CD4-positive, CD25-positive, alpha-beta regulatory T cell (primary cell): Measurements from ENCODE around the gene TMEM245. TPM values are rescaled to one million over a fixed set of nuclear protein-coding genes. Genes with fewer than 3 reads are reported as not detected.
A peak's percentile ranks its signal among the peaks of the same experiment; 100 is the strongest.

Experiments
- ATAC-seq, 2 donors: fragments of 150-1000 bp; cut with Tn5 transposase; one replicate each; pipeline ENCODE4 v1.10.0; 2021; ENCODE audit warnings: low read depth in 2 of 2, moderate number of reproducible peaks in 2 of 2, moderate library complexity in 1 of 2
- DNase-seq, 3 donors: peaks; one replicate each; pipeline versions ENCODE4 v3.0.0 to v3.0.0-alpha.2; 2012 to 2022; ENCODE audit warnings: mixed read lengths in 1 of 3
- H3K27ac ChIP-seq: one replicate; pipeline ENCODE4 v1.7.0; 2013; ENCODE audit warnings: mild to moderate bottlenecking, low read length; ENCODE audit not compliant: insufficient read depth, poor library complexity, severe bottlenecking
- H3K27me3 ChIP-seq: one replicate; pipeline ENCODE4 v1.7.0; 2013; ENCODE audit warnings: low read length; ENCODE audit not compliant: control insufficient read depth, insufficient read depth
- H3K36me3 ChIP-seq: one replicate; pipeline ENCODE4 v1.7.0; 2013; ENCODE audit warnings: mild to moderate bottlenecking, low read length, moderate library complexity; ENCODE audit not compliant: control insufficient read depth, insufficient read depth
- H3K4me1 ChIP-seq: 2 replicates; pipeline ENCODE4 v1.7.0; 2013; ENCODE audit warnings: mild to moderate bottlenecking, low read length; ENCODE audit not compliant: insufficient read depth, control insufficient read depth, poor library complexity, severe bottlenecking
- H3K4me3 ChIP-seq: one replicate; pipeline ENCODE4 v1.7.0; 2013; ENCODE audit warnings: low read depth, mild to moderate bottlenecking, low read length, moderate library complexity
- H3K9me3 ChIP-seq, 2 experiments: 1 replicate in 1 of 2; 2 replicates in 1 of 2; pipeline ENCODE4 v1.7.0; 2013; ENCODE audit warnings: low read length in 2 of 2, mild to moderate bottlenecking in 1 of 2, moderate library complexity in 1 of 2; ENCODE audit not compliant: control insufficient read depth in 2 of 2
- H3K27ac Mint-ChIP-seq, 3 donors: one replicate each; pipeline ENCODE4 v1.8.0; 2020 to 2022; ENCODE audit warnings: mild to moderate bottlenecking in 3 of 3, mixed read lengths in 3 of 3, moderate library complexity in 2 of 3
- H3K27me3 Mint-ChIP-seq: one replicate; pipeline ENCODE4 v1.8.0; 2022; ENCODE audit warnings: mild to moderate bottlenecking, mixed read lengths
- H3K36me3 Mint-ChIP-seq: one replicate; pipeline ENCODE4 v1.8.0; 2020; ENCODE audit warnings: mixed read lengths
- H3K4me1 Mint-ChIP-seq, 4 donors: one replicate each; pipeline ENCODE4 v1.8.0; 2020 to 2022; ENCODE audit warnings: mixed read lengths in 4 of 4, mild to moderate bottlenecking in 1 of 4
- H3K4me3 Mint-ChIP-seq, 4 donors: one replicate each; pipeline ENCODE4 v1.8.0; 2020 to 2022; ENCODE audit warnings: mild to moderate bottlenecking in 4 of 4, mixed read lengths in 4 of 4, moderate library complexity in 3 of 4
- H3K9me3 Mint-ChIP-seq, 7 donors: one replicate each; pipeline ENCODE4 v1.8.0; 2020 to 2022; ENCODE audit warnings: mixed read lengths in 7 of 7, mild to moderate bottlenecking in 3 of 7, moderate library complexity in 2 of 7
- polyA plus RNA-seq, 4 donors: library from polyadenylated mRNA; unstranded; fragments of 300-500 nt; fragmentation: Illumina TruSeq; gene quantifications; one replicate each; pipeline ENCODE4 v1.2.3, GENCODE V29; 2021
- total RNA-seq: library from RNA; stranded (reverse); gene quantifications from one replicate; pipeline ENCODE4 v1.2.3, GENCODE V29; 2022

The TMEM245 gene
- total and polyA plus RNA-seq, 5 donors from 2014 or later = 22.6 to 36.9 (median 29.5) TPM

DNA sequence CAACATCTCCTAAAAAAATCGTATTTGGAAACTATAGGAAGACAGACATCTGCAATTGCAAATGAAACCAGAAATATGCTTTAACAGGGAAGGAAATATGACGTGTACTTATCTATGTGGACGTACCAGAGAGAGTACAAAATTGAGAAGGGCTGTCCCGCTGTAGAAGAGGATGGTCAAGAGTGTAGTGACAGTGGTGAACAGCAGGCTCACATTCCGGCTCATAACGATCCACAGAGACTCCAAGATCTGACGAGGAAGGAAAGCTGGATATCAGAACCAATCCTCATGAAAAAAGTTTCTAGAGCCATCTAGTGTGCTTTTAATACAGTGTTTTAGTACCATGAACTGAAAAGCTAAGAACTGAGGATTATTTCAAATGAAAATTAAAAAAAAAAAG, 69.3 kb downstream of the TMEM245 start:
- H3K27ac Mint-ChIP-seq = peak overlapping the region in 2 of 3 donors; percentile 28 to 37
- H3K27ac ChIP-seq = no peak overlapping the region

GRCh38 chr9:109048822-109049221, 70.9 kb downstream of the TMEM245 start:
- H3K27me3 ChIP-seq = no peaks in the 10 kb centered on the region
- no peak for DNase-seq
- H3K36me3 Mint-ChIP-seq = peaks cover 75% of the 10 kb centered on the region
- H3K27me3 Mint-ChIP-seq = no peaks in the 10 kb centered on the region
- no peak overlapping the region for H3K4me3 ChIP-seq
- no peaks in the 10 kb centered on the region for H3K9me3 ChIP-seq
- H3K27ac Mint-ChIP-seq = peak overlapping the region in 1 of 3 donors; percentile 32
- H3K36me3 ChIP-seq = peaks cover 91% of the 10 kb centered on the region
- no peak overlapping the region for H3K4me3 Mint-ChIP-seq
- no peak for ATAC-seq
- H3K9me3 Mint-ChIP-seq = peaks cover 0 to 2% (median 0%) of the 10 kb centered on the region in 7 donors
- no peak overlapping the region for H3K27ac ChIP-seq
- peaks cover 0 to 15% (median 10%) of the 10 kb centered on the region in 4 donors for H3K4me1 Mint-ChIP-seq
- no peaks in the 10 kb centered on the region for H3K4me1 ChIP-seq

More for the DNA sequence above, 69.3 kb downstream of the TMEM245 start:
- Histone ChIP-seq H3K4me1 (no peaks in the 10 kb centered on the region), H3K36me3 (peaks cover 91% of the 10 kb centered on the region), H3K27me3 (no peaks in the 10 kb centered on the region), H3K4me3 (no peak overlapping the region), H3K9me3 (no peaks in the 10 kb centered on the region)
- no peak overlapping the region for H3K4me3 Mint-ChIP-seq
- ATAC-seq (no peak), DNase-seq (no peak)
- H3K36me3 Mint-ChIP-seq = peaks cover 78% of the 10 kb centered on the region
- H3K9me3 Mint-ChIP-seq = no peaks in the 10 kb centered on the region
- no peaks in the 10 kb centered on the region for H3K27me3 Mint-ChIP-seq
- peaks cover 0 to 20% (median 14%) of the 10 kb centered on the region in 4 donors for H3K4me1 Mint-ChIP-seq

- no peaks in the 10 kb centered on the region for H3K27me3 Mint-ChIP-seq
- Histone ChIP-seq H3K27me3 (no peaks in the 10 kb centered on the region), H3K4me1 (no peaks in the 10 kb centered on the region), H3K9me3 (no peaks in the 10 kb centered on the region), H3K36me3 (peaks cover 91% of the 10 kb centered on the region), H3K4me3 (no peak overlapping the region), H3K27ac (no peak overlapping the region)
- peaks cover 0 to 10% (median 10%) of the 10 kb centered on the region in 4 donors for H3K4me1 Mint-ChIP-seq
- ATAC-seq (no peak), DNase-seq (no peak)
- peaks cover 74% of the 10 kb centered on the region for H3K36me3 Mint-ChIP-seq
- H3K4me3 Mint-ChIP-seq = no peak overlapping the region
- H3K27ac Mint-ChIP-seq = peak overlapping the region in 1 of 3 donors; percentile 0
- peaks cover 0 to 2% (median 0%) of the 10 kb centered on the region in 7 donors for H3K9me3 Mint-ChIP-seq
Measured at GRCh38 chr9:109047259-109047658, 72.5 kb downstream of the TMEM245 start.

GRCh38 chr9:109046346-109046745, 73.4 kb downstream of the TMEM245 start:
- peaks cover 91% of the 10 kb centered on the region for H3K36me3 ChIP-seq
- H3K27me3 Mint-ChIP-seq = no peaks in the 10 kb centered on the region
- no peaks in the 10 kb centered on the region for H3K4me1 ChIP-seq
- no peak overlapping the region for H3K4me3 ChIP-seq
- H3K4me1 Mint-ChIP-seq = peaks cover 0 to 10% (median 10%) of the 10 kb centered on the region in 4 donors
- H3K4me3 Mint-ChIP-seq = no peak overlapping the region
- H3K9me3 Mint-ChIP-seq = peaks cover 0 to 2% (median 0%) of the 10 kb centered on the region in 7 donors
- peak in 1 of 3 donors; percentile 14 for DNase-seq
- peak overlapping the region in 1 of 3 donors; percentile 14 for H3K27ac Mint-ChIP-seq
- H3K27me3 ChIP-seq = no peaks in the 10 kb centered on the region
- H3K9me3 ChIP-seq = no peaks in the 10 kb centered on the region
- no peak for ATAC-seq
- H3K27ac ChIP-seq = no peak overlapping the region
- H3K36me3 Mint-ChIP-seq = peaks cover 68% of the 10 kb centered on the region

GRCh38 chr9:109043578-109043977, 76.2 kb downstream of the TMEM245 start:
- Mint-ChIP-seq H3K4me1 (peaks cover 5 to 16% (median 13%) of the 10 kb centered on the region in 4 donors), H3K4me3 (peak overlapping the region in 1 of 4 donors; percentile 68), H3K9me3 (peaks cover 0 to 2% (median 0%) of the 10 kb centered on the region in 7 donors), H3K36me3 (peaks cover 69% of the 10 kb centered on the region), H3K27me3 (no peaks in the 10 kb centered on the region), H3K27ac (no peak overlapping the region)
- Histone ChIP-seq H3K36me3 (peaks cover 79% of the 10 kb centered on the region), H3K27ac (no peak overlapping the region), H3K27me3 (no peaks in the 10 kb centered on the region), H3K4me1 (no peaks in the 10 kb centered on the region), H3K4me3 (no peak overlapping the region), H3K9me3 (no peaks in the 10 kb centered on the region)
- ATAC-seq (no peak), DNase-seq (no peak)

DNA sequence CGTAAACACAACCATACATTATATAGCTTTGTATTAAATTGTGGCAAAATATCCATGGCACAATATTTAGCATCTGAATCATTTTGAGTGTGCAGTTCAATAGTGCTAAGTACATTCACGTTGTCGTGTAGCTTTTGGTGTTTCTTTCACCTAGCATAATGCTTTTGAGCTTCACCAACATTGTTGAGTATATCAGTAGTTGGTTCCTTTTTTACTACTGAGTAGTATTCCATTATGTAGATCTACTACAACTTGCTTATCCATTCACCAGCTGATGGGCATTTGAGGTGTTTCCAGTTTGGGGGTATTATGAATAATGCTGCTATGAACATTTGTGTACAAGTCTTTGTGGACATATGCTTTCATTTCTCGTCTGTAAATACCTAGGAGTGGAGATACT, 79.2 kb downstream of the TMEM245 start:
- no peak overlapping the region for H3K27ac ChIP-seq
- H3K27me3 ChIP-seq = no peaks in the 10 kb centered on the region
- peaks cover 76% of the 10 kb centered on the region for H3K36me3 ChIP-seq
- H3K4me1 ChIP-seq = no peaks in the 10 kb centered on the region
- H3K4me3 ChIP-seq = no peak overlapping the region
- DNase-seq (no peak), ATAC-seq (no peak)
- H3K36me3 Mint-ChIP-seq = peaks cover 62% of the 10 kb centered on the region
- H3K27me3 Mint-ChIP-seq = no peaks in the 10 kb centered on the region
- H3K27ac Mint-ChIP-seq = no peak overlapping the region
- no peak overlapping the region for H3K4me3 Mint-ChIP-seq
- H3K9me3 ChIP-seq = no peaks in the 10 kb centered on the region
- H3K4me1 Mint-ChIP-seq = peaks cover 0 to 21% (median 7%) of the 10 kb centered on the region in 4 donors
- H3K9me3 Mint-ChIP-seq = peaks cover 0 to 2% (median 0%) of the 10 kb centered on the region in 7 donors

- H3K4me3 ChIP-seq = no peak overlapping the region
- peak overlapping the region in 2 of 3 donors; percentile 11 to 55 for H3K27ac Mint-ChIP-seq
- H3K27ac ChIP-seq = no peak overlapping the region
- H3K27me3 ChIP-seq = no peaks in the 10 kb centered on the region
- no peak for DNase-seq
- no peaks in the 10 kb centered on the region for H3K27me3 Mint-ChIP-seq
- peaks cover 0 to 2% (median 0%) of the 10 kb centered on the region in 7 donors for H3K9me3 Mint-ChIP-seq
- no peaks in the 10 kb centered on the region for H3K9me3 ChIP-seq
- no peak for ATAC-seq
- peaks cover 57% of the 10 kb centered on the region for H3K36me3 Mint-ChIP-seq
- peaks cover 75% of the 10 kb centered on the region for H3K36me3 ChIP-seq
- peaks cover 0 to 21% (median 7%) of the 10 kb centered on the region in 4 donors for H3K4me1 Mint-ChIP-seq
- no peaks in the 10 kb centered on the region for H3K4me1 ChIP-seq
- H3K4me3 Mint-ChIP-seq = no peak overlapping the region
Measured at GRCh38 chr9:109039539-109039938, 80.2 kb downstream of the TMEM245 start.
